HEK293 (cell line): ENCODE data around the gene TPP1.
A peak's percentile ranks its signal among the peaks of the same experiment; 100 is the strongest.

Experiments
- CTCF ChIA-PET: fragments of 350-600 bp; formaldehyde crosslinking; extraction: SDS; loops from one replicate; lab custom pipeline; 2021; ENCODE audit warnings: antibody characterized with exemption; lab: Yijun Ruan, JAX
- POLR2A ChIA-PET: fragments of 300-600 bp; formaldehyde crosslinking; extraction: SDS; loops from one replicate; lab custom pipeline; 2020; ENCODE audit warnings: antibody characterized with exemption, inconsistent platforms; lab: Yijun Ruan, JAX
- H3K27ac ChIP-seq: fragments of 200-500 bp; sonication (Bioruptor generic); 2 replicates; pipeline ENCODE4 v1.5.1; 2014; ENCODE audit warnings: low read depth, low read length, control low read depth, inconsistent platforms; ENCODE audit errors: extremely low read depth
- H3K36me3 ChIP-seq, 2 experiments: fragments of 200-500 bp in 1 of 2; sonication (Bioruptor generic) in 1 of 2; 1 replicate in 1 of 2; 2 replicates in 1 of 2; pipeline ENCODE4 v1.5.1; 2014 to 2017; ENCODE audit warnings: inconsistent platforms in 2 of 2, low read length in 2 of 2; ENCODE audit not compliant: control insufficient read depth in 2 of 2, insufficient read depth in 1 of 2
- H3K4me1 ChIP-seq: fragments of 200-500 bp; sonication (Bioruptor generic); 2 replicates; pipeline ENCODE4 v1.5.1; 2014; ENCODE audit warnings: mild to moderate bottlenecking, low read length, inconsistent platforms; ENCODE audit not compliant: control insufficient read depth, insufficient read depth
- H3K4me3 ChIP-seq: 2 replicates; pipeline ENCODE4 v1.5.1; 2011; ENCODE audit warnings: low read depth, mild to moderate bottlenecking, control low read depth, low read length, moderate library complexity
- H3K9me3 ChIP-seq: fragments of 200-500 bp; sonication (Bioruptor generic); 2 replicates; pipeline ENCODE4 v1.5.1; 2014; ENCODE audit warnings: low read depth, low read length, inconsistent platforms; ENCODE audit not compliant: control insufficient read depth, insufficient read depth
- EGR2 ChIP-seq: fragments of 450-650 bp; formaldehyde crosslinking; IDR thresholded peaks from 2 replicates; pipeline ENCODE4 v1.5.1; 2016; ENCODE audit warnings: low read depth, missing biosample characterization, missing genetic modification characterization
- KLF9 ChIP-seq: fragments of 450-650 bp; formaldehyde crosslinking; IDR thresholded peaks from 2 replicates; pipeline ENCODE4 v1.5.1; 2016; ENCODE audit warnings: missing biosample characterization, missing genetic modification characterization, low read depth
- PRDM2 ChIP-seq: fragments of 450-650 bp; formaldehyde crosslinking; IDR thresholded peaks from 2 replicates; pipeline ENCODE4 v1.5.1; 2016; ENCODE audit warnings: missing biosample characterization, missing genetic modification characterization, borderline replicate concordance
- ZBTB21 ChIP-seq: fragments of 450-650 bp; formaldehyde crosslinking; IDR thresholded peaks from 2 replicates; pipeline ENCODE4 v1.5.1; 2017; ENCODE audit warnings: missing biosample characterization, missing genetic modification characterization
- ZNF169 ChIP-seq: fragments of 450-650 bp; formaldehyde crosslinking; IDR thresholded peaks from 2 replicates; pipeline ENCODE4 v1.5.1; 2016; ENCODE audit warnings: missing biosample characterization, missing genetic modification characterization
- ZNF24 ChIP-seq: fragments of 450-650 bp; formaldehyde crosslinking; IDR thresholded peaks from 2 replicates; pipeline ENCODE4 v1.5.1; 2016; ENCODE audit warnings: missing biosample characterization, missing genetic modification characterization
- ZNF449 ChIP-seq: fragments of 450-650 bp; formaldehyde crosslinking; IDR thresholded peaks from 2 replicates; pipeline ENCODE4 v1.5.1; 2017; ENCODE audit warnings: missing biosample characterization, mild to moderate bottlenecking, missing genetic modification characterization, moderate library complexity
- ZNF514 ChIP-seq: fragments of 450-650 bp; formaldehyde crosslinking; IDR thresholded peaks from 2 replicates; pipeline ENCODE4 v1.5.1; 2016; ENCODE audit warnings: missing biosample characterization, missing genetic modification characterization
- ZNF658 ChIP-seq: fragments of 450-650 bp; formaldehyde crosslinking; IDR thresholded peaks from 2 replicates; pipeline ENCODE4; 2016; ENCODE audit warnings: missing biosample characterization, missing genetic modification characterization
- TF ChIP-seq, protein P1 (sequence below): fragments of 450-650 bp; formaldehyde crosslinking; IDR thresholded peaks from 2 replicates; pipeline ENCODE4 v1.5.1; 2016; ENCODE audit warnings: missing biosample characterization, missing genetic modification characterization
- TF ChIP-seq, protein P2 (sequence below): fragments of 450-650 bp; formaldehyde crosslinking; IDR thresholded peaks from 2 replicates; pipeline ENCODE4 v1.5.1; 2016; ENCODE audit warnings: missing biosample characterization, missing genetic modification characterization

TPP1 gene

GRCh38 chr11:6611092-6611962 lies 7.9 kb downstream of the TPP1 start (continued):
- TF ChIP-seq ZNF658 (tag by site-specific recombination) (no peak), ZNF24 (no peak), ZNF449 (tag by site-specific recombination) (0 out of 2 replicates have a peak, but pooled peaks have one; percentile 19), EGR2 (tag by site-specific recombination) (0 out of 2 replicates have a peak, but pooled peaks have one; percentile 21)

DNA sequence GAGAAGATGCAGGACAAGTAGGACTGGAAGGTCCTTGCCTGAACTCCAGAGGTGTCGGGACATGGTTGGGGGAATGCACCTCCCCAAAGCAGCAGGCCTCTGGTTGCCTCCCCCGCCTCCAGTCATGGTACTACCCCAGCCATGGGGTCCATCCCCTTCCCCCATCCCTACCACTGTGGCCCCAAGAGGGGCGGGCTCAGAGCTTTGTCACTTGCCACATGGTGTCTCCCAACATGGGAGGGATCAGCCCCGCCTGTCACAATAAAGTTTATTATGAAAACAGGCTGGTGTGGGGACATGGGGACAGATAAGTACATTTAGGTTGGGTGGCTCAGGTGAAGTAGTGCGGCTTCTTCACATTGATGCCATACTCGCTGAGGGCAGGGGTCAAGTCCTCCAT lies 8.6 kb downstream of the TPP1 start:
- ChIA-PET CTCF (interaction anchor here (1.0 kb wide), 1 partner anchor 73 kb away, joined by 3 read pairs; no protein-coding TSS in a partner anchor), POLR2A (interaction anchor here (1.7 kb wide), 2 partner anchors 9 to 11 kb away, joined by 7 to 8 read pairs; partner anchors contain the start of gene TPP1)
- TF ChIP-seq KLF9 (tag by site-specific recombination) = no peak
- TF ChIP-seq, protein P1, sequence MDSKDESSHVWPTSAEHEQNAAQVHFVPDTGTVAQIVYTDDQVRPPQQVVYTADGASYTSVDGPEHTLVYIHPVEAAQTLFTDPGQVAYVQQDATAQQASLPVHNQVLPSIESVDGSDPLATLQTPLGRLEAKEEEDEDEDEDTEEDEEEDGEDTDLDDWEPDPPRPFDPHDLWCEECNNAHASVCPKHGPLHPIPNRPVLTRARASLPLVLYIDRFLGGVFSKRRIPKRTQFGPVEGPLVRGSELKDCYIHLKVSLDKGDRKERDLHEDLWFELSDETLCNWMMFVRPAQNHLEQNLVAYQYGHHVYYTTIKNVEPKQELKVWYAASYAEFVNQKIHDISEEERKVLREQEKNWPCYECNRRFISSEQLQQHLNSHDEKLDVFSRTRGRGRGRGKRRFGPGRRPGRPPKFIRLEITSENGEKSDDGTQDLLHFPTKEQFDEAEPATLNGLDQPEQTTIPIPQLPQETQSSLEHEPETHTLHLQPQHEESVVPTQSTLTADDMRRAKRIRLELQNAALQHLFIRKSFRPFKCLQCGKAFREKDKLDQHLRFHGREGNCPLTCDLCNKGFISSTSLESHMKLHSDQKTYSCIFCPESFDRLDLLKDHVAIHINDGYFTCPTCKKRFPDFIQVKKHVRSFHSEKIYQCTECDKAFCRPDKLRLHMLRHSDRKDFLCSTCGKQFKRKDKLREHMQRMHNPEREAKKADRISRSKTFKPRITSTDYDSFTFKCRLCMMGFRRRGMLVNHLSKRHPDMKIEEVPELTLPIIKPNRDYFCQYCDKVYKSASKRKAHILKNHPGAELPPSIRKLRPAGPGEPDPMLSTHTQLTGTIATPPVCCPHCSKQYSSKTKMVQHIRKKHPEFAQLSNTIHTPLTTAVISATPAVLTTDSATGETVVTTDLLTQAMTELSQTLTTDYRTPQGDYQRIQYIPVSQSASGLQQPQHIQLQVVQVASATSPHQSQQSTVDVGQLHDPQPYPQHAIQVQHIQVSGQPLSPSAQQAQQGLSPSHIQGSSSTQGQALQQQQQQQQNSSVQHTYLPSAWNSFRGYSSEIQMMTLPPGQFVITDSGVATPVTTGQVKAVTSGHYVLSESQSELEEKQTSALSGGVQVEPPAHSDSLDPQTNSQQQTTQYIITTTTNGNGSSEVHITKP = peak; percentile 44; the same call in 1 of the 2 replicates
- TF ChIP-seq PRDM2 (tag by site-specific recombination) = no peak
- TF ChIP-seq ZNF514 (tag by site-specific recombination) = no peak
- TF ChIP-seq, protein P2, sequence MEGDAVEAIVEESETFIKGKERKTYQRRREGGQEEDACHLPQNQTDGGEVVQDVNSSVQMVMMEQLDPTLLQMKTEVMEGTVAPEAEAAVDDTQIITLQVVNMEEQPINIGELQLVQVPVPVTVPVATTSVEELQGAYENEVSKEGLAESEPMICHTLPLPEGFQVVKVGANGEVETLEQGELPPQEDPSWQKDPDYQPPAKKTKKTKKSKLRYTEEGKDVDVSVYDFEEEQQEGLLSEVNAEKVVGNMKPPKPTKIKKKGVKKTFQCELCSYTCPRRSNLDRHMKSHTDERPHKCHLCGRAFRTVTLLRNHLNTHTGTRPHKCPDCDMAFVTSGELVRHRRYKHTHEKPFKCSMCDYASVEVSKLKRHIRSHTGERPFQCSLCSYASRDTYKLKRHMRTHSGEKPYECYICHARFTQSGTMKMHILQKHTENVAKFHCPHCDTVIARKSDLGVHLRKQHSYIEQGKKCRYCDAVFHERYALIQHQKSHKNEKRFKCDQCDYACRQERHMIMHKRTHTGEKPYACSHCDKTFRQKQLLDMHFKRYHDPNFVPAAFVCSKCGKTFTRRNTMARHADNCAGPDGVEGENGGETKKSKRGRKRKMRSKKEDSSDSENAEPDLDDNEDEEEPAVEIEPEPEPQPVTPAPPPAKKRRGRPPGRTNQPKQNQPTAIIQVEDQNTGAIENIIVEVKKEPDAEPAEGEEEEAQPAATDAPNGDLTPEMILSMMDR (tag by site-specific recombination) = no peak
- TF ChIP-seq ZBTB21 (tag by site-specific recombination) = no peak
- TF ChIP-seq ZNF169 = no peak
- H3K27ac ChIP-seq = no peak overlapping the region
- H3K4me3 ChIP-seq = no peak overlapping the region
- peaks cover 0 to 68% of the 10 kb centered on the region in 2 experiments; a peak in 1 of 3 replicates for H3K36me3 ChIP-seq
- H3K4me1 ChIP-seq = no peaks in the 10 kb centered on the region
- no peaks in the 10 kb centered on the region for H3K9me3 ChIP-seq
